SKM-1 treated with dmso at 0.1 percent for 144 hours (cell line): ENCODE measurements around the gene PALM.
"Not testable (repeated sequence)": the region's sequence is repeated elsewhere in the genome, so short reads cannot be mapped to it uniquely, and the experiment has no call there.

Source experiments
- DNase-seq: peaks from one replicate; lab custom pipeline; 2025; ENCODE audit not compliant: unreplicated experiment; lab: John Stamatoyannopoulos, UW

Gene PALM

DNA sequence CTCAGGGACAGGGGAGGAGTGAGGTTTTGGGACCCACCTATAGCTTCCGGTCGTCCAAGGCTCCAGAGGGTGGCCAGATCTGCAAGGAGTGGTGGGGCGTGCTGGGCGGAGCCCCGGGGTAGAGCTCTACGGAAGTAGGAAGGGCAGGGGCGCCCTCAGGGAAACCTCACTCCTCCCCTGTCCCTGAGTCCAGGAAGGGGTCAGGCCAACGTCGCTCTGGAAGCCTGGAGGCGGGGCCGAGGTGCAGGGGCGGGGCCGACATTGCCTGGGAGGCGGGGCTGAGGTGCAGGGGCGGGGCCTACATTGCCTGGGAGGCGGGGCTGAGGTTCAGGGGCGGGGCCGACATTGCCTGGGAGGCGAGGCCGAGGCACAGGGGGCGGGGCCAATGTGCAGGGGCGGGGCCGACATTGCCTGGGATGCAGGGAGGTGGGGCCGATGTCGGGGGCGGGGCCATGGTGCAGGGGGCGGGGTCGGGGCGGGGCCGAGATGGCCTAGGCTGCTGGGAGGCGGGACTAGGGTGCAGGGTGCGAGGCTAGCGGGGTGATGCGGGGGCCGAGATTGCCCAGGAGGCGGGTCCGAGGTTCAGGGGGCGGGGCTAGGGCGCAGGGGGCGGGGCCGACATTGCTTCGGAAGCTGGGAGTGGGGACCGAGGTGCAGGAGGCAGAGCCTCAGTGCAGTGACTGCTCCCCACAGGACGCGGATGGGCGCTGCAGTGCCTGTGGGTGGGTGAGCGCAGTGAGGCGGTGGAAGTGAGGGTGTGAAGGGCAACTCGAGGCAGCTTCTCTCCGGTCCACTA is 4.9 kb upstream of the PALM start:
- peak; percentile 96 for DNase-seq

- DNase-seq, result no peak
Observed at GRCh38 chr19:704447-704741, 4.3 kb upstream of the PALM start.

DNA sequence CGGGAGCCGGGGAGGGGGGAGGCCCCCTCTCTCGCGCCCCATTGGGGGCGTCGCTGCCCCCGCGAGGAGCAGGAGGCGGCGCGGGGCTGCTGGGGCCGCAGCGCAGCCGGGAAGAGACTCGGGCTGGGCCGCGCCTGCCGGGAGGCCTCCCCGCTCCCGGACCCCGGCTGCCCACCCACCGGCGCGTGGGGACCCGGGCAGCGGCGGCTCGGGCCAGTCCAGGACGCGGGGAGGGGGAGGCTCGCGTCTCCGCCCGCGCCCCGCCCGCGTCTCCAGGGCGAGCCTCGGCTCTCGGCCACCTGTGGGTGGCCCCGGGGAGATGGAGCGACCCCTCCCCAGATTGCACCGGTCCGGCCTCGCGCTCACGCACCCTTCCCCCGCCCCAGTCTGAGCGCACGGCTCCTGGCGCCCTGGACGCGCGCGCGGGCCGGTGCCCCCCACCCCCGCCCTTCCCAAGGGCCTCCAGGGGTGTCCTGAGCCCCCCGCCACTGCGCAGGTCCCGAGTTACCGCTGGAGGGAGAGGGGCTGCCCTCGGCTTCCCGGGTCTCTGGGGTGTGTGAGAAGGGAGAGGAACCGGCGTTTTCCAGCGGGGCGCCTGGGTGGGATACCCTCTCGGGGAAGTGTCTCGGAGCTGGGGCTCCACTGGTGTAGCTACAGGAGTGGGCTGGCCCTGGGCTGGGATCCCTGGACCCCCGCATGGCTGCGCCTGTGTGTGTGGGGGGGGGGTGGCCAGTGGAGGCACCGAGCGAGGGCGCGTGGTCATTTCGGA is 645 bp downstream of the PALM start:
- DNase-seq, result no peak

DNA sequence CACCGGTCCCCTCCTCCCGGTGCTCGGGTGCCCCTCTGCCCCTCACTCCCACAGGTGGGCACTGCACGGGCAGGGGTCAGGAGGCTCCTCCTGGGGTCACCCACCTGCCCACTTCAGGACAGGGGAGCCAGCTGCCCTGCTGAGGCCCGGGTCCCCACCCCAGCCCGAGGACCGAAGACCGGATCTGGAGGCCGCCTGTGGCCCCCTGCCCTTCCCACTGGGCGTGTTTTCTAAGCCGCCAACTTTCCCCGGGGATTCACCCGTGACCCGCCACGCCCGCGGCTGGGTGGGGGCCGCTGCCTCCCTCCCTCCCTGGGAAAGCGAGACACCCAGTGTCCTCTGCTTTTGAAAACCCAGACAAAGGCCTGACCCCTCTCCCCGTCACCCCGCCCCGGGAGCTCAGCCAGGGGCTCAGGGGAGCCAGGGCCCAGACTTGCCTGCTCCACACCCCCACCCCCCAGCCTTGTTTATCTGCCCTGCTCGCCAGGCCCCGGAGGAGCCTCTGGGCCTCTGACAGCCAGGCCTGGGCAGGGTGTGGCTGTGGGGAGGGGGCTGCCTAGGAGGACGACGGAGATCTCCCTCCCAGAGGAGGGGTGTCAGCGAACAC is 1.3 kb downstream of the PALM start:
- DNase-seq, result no peak

DNA sequence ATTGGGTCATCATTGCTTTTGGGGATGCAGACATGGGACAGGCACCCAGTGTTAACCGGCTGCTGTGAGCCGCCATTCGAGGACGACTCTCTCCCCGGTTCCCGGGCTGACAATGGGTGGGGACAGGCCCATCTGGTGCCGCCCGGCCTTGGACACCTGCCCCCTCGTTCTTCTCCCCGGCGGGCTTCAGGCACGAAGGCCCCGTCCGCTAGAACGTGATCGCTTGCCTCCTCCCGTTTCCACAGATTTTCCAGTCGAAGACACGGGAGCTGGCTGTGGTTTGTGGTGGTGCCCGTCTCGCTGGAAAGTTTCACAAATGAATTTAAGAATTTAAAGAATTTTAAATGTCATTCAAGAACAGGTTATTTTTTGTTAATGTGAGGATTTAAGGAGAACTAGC is 2.0 kb downstream of the PALM start:
- no peak for DNase-seq

DNA sequence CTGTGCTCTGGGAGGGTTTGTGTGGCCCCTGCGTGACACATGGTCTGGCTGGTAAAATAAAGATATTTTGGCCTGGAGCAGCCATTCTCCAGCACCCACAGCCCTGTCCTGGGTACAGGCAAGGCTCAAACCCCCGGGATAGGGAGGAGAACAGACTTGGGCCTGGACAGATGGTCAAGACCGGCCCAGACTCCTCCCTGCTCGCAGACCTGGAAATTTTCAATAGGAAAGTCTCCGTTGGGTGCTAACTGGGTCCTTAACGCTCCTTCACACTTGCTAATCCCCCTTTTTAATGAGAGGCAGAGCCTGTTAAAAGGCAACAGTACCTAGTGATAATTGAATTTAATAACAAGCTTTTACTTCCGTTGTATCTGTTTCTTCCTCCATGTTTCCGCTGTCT is 2.5 kb downstream of the PALM start:
- DNase-seq, result no peak

DNA sequence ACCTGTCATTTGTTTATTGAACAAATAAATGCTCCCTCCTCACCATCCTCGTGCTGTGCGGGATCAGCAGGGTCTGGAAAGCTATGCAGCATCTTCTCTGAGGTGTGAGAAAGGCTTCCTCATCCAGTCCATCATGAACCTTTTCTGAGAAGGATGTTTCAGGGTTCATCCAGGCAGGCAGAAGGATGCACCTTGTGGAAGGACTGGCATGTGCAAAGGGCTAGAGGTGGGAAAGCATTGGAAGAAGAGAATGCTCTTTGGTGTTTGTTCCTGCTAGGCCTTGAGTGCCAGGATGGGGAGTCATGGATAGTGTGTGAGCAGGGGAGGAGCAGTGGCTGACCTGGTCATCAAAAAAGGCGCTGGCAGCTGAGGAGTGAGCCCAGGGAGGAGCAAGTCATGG is 6.6 kb downstream of the PALM start:
- DNase-seq, result no peak

DNA sequence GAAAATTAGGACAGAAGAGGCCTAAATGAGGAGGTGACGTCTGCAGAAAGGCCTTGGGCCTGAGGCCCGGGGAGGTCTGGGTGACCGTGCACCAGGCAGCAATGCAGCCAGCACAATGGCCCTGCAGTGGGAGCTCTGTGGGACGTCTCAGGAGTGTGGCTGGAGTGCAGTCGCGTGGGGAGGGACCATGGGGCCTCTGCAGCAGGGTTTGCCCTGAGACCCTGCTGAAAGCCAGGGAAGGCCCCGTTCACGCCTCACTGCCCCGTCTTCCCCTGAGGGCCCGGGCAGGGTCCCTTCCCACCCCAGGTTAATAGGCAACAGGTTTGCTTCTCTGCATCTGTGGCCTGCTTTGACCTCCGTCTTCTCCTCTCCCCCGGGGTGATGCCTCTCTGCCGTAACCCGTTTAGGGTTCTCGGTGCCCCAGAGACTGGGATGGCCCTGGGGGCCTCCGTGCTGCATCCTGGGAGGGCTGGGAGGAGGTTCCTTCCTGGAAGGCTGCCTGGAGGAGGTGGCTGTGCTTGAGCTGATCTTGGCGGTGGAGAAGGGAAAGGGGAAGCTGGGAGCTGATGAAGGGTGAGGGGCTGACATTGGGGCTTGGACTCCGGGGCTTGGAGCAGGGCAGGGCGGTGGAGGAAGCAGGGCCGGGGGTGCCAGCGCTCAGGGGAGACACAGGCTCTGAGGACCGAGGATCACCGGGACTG is 9.7 kb downstream of the PALM start:
- peak; percentile 37 for DNase-seq

DNA sequence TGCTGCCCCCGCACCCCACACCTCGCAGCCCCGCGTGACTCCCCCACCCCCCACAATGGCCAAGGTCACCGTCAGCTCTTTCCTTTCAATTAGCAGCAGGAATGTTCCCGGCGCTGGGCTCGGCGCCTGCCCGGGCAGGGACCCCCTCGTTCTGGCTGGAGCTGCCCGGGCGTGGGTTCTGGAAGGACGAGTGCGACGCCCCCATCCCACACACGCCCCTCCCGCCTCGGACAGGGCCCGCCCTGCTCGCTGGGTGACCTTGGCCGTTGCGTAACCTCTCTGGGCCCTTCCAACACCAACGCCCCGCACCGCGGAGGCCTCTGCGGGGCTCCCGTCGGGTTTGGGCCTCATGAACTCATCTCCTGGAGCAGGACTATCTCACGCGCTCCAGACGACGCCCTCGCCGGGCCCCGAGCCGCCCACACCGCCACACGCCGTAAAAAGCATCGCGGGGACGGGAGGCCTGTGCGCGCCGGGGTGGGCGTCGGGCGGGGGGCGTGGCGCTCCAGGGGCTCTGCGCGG is 10.3 kb downstream of the PALM start:
- DNase-seq, result peak; percentile 67

- DNase-seq, result no peak
Observed at GRCh38 chr19:719636-720344, 11.1 kb downstream of the PALM start.

DNA sequence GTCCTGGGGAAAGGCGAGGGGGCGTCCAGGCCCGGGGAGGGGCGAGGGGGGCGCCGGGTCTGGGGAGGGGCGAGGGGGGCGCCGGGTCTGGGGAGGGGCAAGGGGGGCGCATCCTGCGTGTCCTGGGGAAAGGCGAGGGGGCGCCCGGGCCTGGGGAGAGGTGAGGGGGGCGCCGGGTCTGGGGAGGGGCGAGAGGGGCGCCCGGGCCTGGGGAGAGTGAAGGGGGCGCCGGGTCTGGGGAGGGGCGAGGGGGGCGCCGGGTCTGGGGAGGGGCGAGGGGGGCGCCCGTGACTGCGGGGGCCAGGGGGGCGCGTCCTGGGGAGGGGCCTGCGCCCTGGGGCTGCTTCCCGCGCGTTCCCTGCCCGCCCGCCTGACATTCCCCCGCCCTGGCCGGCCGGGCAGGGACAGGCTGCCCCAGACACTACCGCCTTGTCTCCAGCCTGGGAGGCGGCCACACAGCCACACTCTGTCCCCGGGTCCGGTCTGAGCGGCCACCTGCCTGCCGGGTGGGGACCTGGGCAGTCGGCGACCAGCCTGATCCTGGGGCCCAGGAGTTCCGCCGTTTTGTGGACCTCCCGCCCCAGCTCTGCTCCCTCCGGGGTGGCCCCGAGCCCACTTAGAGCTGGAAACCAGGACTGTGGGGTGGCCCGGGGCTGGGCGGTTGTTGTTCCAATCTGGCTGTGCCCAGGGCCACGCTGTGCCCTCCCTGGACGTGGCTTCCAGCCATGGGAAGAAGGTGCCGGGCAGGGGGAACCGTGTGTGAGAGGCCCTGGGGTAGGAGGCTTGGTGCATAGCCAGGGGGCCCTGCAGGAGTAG is 11.8 kb downstream of the PALM start:
- no peak for DNase-seq

DNA sequence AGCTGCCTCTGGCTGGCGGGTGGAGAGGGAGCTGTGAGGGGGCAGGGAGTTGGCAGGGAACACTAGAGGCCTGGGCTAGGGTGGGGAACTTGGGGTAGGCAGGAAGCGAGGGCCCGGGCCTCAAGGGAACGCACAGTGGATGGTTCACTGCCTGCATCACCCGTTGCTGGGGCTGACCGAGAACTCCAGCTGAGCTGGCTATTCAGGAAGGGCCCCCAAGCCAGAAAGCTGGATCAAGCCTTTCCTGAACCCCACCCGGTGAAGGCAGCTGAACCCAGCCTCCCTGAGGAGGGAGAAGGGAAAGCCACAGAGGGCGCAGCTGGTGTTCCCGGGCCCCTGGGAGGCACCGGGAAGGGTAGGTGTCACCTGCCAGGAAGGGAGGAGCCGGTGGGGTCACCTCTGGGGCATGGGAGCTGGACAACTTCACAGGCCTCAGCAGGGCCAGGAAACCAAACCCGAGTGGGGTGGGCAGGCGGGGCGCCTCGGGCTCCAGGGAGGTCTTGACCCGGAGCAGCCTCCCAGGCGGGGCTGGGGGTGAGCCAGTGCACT is 13.9 kb downstream of the PALM start:
- no peak for DNase-seq

GRCh38 chr19:723247-723646 is 14.5 kb downstream of the PALM start:
- no peak for DNase-seq

DNA sequence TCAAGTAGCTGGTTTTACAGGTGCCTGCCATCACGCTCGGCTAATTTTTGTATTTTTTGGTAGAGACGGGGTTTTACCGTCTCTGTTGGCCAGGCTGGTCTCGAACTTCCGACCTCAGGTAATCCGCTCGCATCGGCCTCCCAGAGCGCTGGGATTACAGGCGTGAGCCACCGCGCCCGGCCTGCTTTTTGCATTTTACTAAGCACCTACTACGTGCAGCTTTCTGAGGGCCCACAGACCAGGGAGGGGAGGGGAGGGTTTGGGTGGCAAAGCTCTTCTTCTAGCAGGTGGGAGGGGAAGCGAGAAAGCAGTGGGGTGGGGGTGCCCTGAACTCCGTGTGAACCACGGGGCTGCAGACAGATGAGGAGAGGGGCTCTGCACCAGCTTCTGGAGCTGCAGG is 15.0 kb downstream of the PALM start:
- no peak for DNase-seq

- no peak for DNase-seq
Observed at GRCh38 chr19:725461-726089, 16.8 kb downstream of the PALM start.

GRCh38 chr19:726993-727956 is 18.5 kb downstream of the PALM start:
- DNase-seq, result no peak

DNA sequence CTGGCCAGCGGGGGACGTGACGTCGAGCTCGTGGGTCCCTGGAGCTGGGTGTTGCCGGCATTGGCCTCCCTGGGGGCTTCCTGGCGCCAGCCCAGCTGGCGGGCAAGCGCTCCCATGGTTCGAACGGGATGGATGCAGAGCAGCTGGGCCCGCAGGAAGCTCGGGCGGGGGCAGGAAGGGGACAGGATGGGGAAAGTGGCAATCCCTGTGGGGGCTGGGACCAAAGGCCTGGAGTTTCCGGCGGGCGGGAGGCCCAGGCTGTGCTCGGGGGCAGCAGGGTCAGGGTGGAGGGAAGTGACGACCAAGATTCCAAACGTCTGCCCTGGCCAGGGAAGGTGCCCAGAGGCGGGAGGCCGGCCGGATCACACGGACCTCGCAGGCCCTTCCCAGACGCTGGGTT is 19.3 kb downstream of the PALM start:
- DNase-seq, result no peak

GRCh38 chr19:729564-729963 is 20.8 kb downstream of the PALM start:
- DNase-seq, result not testable (repeated sequence)
